NCI-H2029 (cell line): ENCODE measurements around the gene HDGFL1.

Experiments used
- DNase-seq: peaks from one replicate; lab custom pipeline; 2025; lab: John Stamatoyannopoulos, UW

The HDGFL1 gene

GRCh38 chr6:22590423-22590822 is 21.1 kb downstream of the HDGFL1 start:
- DNase-seq, result no peak

- no peak for DNase-seq
Observed at GRCh38 chr6:22593895-22594294, 24.5 kb downstream of the HDGFL1 start.

GRCh38 chr6:22596011-22596410 is 26.6 kb downstream of the HDGFL1 start:
- DNase-seq, result no peak

DNA sequence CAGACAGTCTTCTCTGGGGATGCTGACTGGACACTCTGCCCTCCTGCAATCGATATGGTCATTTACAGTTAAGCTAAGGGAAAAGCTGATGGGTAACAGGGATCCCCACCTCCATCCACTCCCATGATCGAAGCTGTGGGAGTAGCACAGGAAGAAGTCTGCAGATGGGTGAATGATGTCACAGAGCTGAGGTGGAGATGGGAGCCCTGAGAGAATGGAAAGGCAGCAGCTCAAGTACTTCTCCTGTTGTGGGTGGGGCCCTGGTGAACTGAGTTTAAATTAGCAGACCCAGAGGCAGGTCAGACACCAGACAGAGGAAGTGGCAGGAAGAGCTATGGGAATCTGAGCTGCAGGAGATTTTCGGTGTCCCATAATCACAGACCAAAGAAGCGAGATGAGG is 29.0 kb downstream of the HDGFL1 start:
- no peak for DNase-seq

DNA sequence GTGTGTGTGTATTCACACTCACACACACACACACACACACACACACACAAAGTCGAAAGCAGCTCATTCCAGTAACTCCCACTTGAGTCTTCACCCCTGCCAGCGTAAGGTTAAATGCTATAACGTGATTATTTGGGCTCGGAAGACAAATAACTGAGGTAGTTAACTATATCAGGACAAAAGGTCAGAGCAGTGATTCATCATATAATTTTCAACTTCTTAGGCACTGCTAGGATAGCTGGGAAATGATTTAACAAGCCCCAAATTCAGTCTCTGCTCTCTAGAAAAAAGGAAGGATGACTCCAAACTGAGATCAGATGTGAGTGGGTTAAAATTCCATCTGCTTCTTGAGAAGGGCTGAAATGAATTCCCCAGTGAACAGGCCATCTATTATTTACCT is 30.7 kb downstream of the HDGFL1 start:
- DNase-seq, result no peak

- no peak for DNase-seq
Observed at GRCh38 chr6:22601984-22602383, 32.6 kb downstream of the HDGFL1 start.

- DNase-seq, result no peak
Observed at GRCh38 chr6:22605736-22606135, 36.4 kb downstream of the HDGFL1 start.

GRCh38 chr6:22610127-22610526 is 40.8 kb downstream of the HDGFL1 start:
- no peak for DNase-seq

GRCh38 chr6:22612236-22612635 is 42.9 kb downstream of the HDGFL1 start:
- DNase-seq, result no peak

- no peak for DNase-seq
Observed at GRCh38 chr6:22613051-22613450, 43.7 kb downstream of the HDGFL1 start.

DNA sequence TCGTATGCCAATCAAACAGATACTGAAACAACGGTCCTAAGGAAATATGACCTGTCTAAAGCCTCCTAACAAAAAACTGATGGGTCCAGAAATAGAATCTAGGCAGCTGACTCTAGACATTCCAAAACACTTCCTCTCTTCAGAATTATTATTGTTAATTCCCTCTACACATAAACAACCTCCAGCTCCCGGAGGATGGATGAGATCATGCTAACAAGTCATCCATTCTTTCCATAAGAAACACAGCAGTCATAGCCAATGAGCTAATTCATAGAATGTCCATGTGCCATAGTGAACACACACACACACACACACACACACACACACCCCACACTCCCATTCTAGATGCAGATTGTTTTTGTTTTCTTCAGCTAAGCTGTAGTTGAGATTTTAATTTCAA is 44.3 kb downstream of the HDGFL1 start:
- no peak for DNase-seq

DNA sequence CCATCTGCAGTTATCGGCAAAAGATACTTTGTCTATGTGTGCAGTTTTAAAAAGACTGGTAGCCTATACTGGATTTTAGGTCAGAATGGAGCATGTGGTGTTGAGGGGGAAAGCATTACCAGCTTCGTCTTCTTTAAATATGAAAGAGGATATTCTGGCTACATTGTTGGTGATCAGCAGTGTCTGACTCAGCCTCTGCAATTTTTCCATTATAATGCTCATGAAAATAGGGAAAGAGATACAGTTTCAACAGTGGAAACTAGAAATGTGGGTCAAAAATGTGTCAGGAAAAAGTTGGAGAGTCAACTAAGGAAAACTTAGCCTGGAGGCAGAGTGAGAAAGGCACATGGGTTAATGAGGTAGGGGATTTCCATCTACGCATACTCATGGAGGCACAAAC is 45.2 kb downstream of the HDGFL1 start:
- no peak for DNase-seq

DNA sequence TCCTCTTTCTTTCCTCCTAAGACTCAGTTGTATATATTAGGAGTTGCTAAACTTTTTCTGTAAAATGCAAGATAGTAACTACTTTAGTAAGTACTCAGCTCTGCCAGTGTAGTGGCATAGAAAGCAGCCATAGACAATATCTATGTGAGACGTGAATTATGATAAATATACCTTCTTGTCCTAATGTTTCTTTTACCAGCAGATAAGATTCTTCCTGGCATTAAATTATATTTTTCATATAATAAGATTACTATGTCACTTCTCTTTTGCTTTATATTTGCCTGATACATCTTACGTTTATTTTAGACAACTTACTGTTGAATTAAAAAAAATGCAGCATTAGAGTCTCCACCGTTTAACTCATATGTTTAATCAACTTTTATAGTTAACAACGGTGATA is 51.7 kb downstream of the HDGFL1 start:
- DNase-seq, result no peak
